Skeletal muscle cell (primary cell): ENCODE data around the gene PDLIM5.
"Not testable (repeated sequence)": the region's sequence is repeated elsewhere in the genome, so short reads cannot be mapped to it uniquely, and the experiment has no call there.

Source experiments
- DNase-seq: peaks from one replicate; pipeline ENCODE4 v3.0.0-alpha.2; 2010; ENCODE audit warnings: low read depth
- H3K4me3 ChIP-seq: 2 replicates; pipeline ENCODE4 v1.5.1; 2011; ENCODE audit warnings: low read depth, mild to moderate bottlenecking, control low read depth, low read length, moderate library complexity

PDLIM5 gene

DNA sequence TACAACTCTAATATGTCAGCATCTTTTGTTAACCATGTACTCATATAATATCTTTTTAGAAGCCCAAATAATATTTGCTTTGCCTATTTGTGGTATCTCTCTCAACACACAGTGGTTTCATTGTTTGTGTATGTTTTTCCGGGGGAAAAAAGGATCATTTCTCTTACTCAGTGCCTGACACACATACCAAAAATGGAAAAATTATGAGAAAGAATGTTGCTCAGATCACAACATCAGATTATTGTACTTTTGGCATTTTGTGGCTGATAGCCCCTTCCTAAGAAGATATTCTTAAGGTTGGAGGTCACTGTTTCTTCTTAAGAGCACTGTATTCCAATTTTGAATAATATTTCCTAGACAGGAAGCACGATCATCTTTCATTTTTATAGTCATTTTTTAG lies 93.6 kb downstream of the PDLIM5 start:
- no peak overlapping the region for H3K4me3 ChIP-seq
- no peak for DNase-seq

DNA sequence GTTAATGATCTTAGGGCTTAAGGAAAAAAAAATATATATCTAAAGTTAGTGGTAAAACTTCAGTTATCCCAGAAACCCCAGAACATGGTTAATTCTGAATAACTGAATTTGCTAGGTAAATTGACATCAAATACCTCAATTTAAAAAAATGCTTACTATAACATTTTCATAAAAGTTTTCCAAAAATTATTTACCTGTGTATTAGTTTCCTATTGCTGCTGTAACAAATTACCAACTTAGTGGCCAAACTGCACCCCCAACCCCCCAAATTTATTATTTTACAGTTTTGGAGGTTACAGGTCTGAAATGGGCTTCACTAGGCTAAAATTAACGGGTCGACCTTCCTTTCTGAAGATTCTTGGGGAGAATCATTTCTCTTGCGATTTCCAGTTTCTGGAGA lies 95.2 kb downstream of the PDLIM5 start:
- H3K4me3 ChIP-seq, result no peak overlapping the region
- DNase-seq, result no peak

DNA sequence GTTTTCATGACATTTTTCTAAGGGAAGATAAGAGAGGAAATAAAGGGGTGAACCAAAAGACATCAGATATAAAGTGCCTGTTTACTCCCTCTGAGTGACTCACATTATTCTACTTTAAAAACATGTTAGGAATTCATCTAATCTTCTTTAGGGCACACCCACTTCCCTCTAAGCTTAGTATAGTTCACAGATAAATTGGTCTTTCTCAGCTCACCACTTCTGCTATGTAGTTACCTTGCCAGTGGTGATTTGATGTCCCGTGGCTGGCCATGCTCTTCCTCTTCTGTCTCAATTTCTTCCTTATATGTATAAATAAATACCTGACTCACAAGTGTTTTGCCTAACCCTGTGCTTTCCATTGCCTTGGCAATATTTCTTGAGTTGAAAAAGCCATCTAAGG lies 96.8 kb downstream of the PDLIM5 start:
- DNase-seq, result no peak
- H3K4me3 ChIP-seq, result no peak overlapping the region

DNA sequence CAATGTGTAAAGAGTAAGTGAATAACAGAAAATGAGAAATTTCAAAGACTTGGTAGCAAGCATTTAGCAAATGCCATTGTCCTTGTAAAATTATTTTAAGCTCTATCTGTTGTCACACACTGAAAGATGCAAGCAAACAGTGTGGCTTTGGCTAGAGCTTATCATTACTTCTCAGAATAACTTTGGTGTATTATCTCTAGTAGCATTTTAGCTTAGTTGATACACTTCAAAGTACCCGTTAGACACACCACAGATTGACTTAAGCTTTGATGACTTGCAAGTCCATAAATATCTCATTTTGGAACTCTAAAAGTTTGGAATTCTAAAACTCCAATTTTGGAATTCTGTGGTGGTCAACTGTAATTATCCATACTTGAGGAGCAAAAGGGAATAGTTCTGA lies 98.6 kb downstream of the PDLIM5 start:
- no peak for DNase-seq
- no peak overlapping the region for H3K4me3 ChIP-seq

- no peak for DNase-seq
These were observed 99.1 kb downstream of the PDLIM5 start for GRCh38 chr4:94550851-94551250.

DNA sequence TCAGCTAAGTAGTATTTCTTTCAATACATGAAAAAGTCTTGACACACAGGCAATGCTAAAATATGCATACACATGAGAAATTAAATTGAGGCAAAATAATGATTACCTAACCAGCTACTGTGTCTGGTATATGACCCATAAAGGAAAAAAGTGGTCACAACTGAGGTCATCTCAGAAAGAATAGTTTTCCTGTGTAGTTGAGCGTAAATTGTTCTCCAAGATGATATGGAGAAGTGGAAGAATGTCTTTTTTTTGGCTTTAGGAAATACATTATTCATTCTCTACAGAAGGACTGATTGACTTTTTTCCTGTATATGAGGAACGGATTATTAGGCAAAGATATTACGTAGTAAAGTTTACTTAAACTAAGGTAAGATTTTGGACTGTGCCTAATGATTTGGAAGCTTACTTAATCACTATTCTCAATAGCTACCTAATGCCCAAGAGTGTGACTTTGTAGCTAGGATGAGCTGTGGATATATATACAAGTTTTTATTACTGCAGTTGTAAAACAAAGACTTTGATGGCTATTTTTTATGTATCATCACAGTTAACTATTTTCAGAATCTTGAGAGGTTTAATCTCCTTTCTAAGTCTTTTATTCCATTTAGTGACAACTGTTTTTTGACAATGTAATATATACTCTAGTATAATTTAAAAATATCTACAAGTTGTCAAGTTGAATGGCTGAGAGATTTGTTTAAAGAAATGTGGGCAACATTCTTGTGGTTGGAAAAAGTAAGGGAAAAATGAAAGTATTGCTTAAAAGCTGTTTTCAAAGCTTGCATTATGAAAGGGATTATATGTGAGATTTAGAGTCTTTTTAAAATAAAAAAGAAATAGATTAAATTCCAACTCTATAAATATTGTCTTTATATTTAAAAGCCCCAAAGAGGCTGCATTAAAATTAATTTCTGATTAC lies 100.2 kb downstream of the PDLIM5 start:
- DNase-seq, result no peak

More at GRCh38 chr4:94550851-94551250, 99.1 kb downstream of the PDLIM5 start:
- H3K4me3 ChIP-seq, result no peak overlapping the region

GRCh38 chr4:94556047-94556446 lies 104.3 kb downstream of the PDLIM5 start:
- not testable (repeated sequence) for H3K4me3 ChIP-seq, DNase-seq

More for the DNA sequence above, 100.2 kb downstream of the PDLIM5 start:
- no peak overlapping the region for H3K4me3 ChIP-seq

- DNase-seq, H3K4me3 ChIP-seq: not testable (repeated sequence)
These were observed 105.9 kb downstream of the PDLIM5 start for GRCh38 chr4:94557632-94558031.

DNA sequence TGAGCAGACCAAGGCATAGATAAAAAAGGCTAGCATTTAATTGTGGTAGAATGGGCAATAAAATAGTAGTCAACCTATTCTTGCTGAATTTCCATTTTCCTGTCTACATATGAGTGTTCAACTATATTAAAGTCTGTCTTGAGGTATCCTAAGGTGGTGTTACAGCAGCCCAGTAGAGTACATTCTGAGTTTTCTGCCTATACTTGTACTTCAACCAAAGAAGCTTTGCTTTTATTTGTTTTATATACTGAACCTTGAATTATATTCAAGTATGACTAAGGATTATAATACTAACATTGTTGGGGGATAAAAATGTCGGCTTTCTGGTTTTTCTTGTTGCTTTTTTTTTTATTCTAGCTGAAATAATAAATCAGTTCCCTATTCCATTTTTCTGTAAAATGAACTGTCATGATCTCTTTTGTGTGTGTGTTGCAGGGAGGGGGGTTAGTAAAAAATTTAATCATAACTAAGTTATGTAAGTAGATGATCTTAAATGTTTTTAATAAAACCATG lies 106.7 kb downstream of the PDLIM5 start:
- DNase-seq, result no peak
- H3K4me3 ChIP-seq, result no peak overlapping the region

GRCh38 chr4:94559351-94559806 lies 107.6 kb downstream of the PDLIM5 start:
- peak; percentile 71 for DNase-seq
- H3K4me3 ChIP-seq, result no peak overlapping the region

DNA sequence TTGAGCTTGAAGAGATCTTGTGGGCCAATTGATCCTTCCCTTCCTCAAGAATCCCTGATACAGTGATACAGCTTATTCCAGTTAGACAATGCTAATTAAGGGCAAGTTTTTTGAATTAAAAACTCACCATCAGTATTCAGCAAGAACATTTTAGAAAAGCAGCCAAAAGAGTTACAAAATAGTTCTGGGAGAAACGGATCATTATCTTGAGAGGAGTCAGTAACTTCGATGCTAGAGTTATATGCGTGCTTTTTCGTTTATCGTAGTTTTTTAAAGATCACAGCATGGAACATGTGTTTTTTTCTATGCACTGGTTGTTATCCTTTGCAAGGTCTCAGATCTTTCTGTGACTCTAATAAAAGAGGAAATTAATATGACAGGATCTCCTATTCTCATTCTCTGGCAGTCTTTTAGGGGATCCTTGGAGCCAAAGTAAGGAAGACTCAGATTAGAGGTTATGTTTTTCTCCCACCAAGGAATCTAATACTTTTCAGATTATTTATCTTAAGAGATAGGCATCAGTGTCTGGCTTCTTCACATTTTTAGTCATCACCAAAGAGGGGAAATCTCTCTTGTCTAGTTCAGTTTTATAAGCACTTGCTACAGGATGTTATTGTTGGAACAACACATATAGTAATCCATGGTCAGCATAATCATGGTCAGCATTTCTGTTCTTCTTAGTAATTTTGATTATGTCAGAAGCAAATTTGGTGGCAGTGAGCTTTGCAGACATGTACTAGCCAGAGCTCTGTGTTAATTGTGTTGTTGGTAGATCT lies 109.7 kb downstream of the PDLIM5 start:
- H3K4me3 ChIP-seq, result no peak overlapping the region
- DNase-seq, result no peak

- H3K4me3 ChIP-seq, result no peak overlapping the region
- DNase-seq, result no peak
These were observed 110.5 kb downstream of the PDLIM5 start for GRCh38 chr4:94562285-94562684.

DNA sequence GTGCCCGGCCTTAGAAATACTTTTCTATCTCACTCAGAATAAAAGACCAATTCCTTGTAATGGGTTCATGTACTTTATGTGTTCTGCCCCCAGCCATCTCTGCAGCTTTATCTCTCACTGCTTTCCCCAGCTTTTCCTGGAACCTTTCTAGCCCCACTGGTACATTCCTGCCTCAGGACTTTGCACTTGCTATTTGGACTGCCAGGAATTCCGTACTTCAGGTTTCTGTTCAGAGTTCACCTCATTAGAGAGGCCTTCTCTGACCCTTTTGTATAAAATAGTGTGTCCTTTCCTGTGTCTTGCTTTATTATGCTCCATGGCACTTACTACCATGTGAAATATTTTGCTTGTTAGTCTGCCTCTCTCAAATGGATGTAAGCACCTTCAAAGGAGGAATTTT lies 112.5 kb downstream of the PDLIM5 start:
- no peak for DNase-seq
- no peak overlapping the region for H3K4me3 ChIP-seq

DNA sequence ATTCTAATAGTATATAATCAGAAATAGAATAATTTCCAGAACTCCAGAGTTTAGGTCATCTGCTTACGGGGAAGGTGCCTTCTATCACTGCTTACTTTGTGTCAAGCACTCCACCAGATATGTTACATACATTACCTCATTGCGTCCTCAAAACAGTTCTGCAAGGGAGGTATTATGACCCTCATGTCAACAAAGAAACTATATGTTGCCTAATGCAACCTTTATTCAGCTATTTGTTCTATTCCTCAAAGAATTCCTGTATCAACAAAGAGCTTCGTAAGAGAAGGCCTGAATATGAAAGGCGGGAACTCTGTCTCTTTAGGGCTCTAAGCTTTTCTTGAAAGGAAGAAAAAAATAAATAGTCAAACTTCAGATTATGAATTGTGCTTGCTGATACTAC lies 114.7 kb downstream of the PDLIM5 start:
- no peak overlapping the region for H3K4me3 ChIP-seq
- DNase-seq, result no peak

DNA sequence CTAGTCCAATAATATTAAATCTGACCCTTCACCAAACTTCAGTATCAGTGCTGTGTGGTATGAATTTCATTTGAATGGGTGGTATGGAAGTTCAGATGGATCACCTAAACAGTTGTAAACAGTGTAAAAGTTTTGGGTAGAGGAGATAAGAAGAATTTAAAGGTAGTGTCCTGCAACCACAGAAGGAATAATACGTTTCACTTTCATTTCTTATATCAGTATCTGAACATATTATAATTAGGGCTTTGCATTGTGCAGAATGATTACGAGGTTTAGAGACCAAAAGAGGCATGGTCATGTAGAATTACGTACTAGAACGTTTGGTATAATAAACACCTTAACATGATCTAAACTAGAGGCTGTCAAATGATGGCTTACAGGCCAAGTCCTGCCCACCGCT lies 116.1 kb downstream of the PDLIM5 start:
- DNase-seq, result no peak
- no peak overlapping the region for H3K4me3 ChIP-seq

- DNase-seq, result no peak
- H3K4me3 ChIP-seq, result no peak overlapping the region
These were observed 118.8 kb downstream of the PDLIM5 start for GRCh38 chr4:94570558-94570957.

DNA sequence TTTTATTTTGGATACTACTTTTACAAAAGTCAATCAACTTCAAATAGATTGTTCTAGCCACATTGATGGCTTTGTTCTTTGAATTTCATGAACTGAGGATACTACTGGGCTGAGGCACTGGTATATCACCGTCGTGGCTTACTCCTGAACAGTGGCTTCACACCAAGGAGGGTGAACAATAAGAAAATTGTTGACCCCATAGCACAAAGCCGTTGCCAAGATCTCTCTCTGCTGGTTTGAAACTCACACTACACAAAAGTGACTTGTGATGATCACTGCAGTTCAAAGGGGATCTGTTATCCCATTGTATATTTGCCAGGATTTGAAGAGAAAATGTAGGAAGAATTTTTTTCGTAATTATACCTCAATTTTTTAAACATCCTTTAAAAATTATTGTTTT lies 119.6 kb downstream of the PDLIM5 start:
- H3K4me3 ChIP-seq, result no peak overlapping the region
- no peak for DNase-seq

GRCh38 chr4:94571715-94572114 lies 120.0 kb downstream of the PDLIM5 start:
- DNase-seq, result no peak
- no peak overlapping the region for H3K4me3 ChIP-seq

- DNase-seq, result no peak
- no peak overlapping the region for H3K4me3 ChIP-seq
These were observed 122.3 kb downstream of the PDLIM5 start for GRCh38 chr4:94574050-94574449.

DNA sequence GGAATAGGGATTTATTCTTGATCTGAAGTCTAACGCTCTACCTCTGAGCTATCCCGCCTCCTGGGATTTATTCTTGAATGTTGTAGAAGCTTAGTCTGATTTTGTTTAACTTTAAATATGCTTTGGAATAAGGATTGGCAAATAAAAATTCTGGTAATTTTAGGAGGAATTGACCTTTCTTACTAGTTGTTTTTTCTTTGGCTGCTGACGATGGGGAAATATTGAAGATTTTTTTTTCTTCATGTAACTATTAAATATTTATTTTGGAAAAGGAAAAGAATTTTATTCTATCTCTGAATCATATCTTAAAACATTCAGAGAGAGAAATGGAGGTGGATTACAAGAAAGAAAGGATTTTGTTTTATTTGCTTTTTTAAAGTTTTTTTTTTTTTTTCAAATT lies 122.9 kb downstream of the PDLIM5 start:
- no peak overlapping the region for H3K4me3 ChIP-seq
- DNase-seq, result no peak
